COLO668 (cell line): ENCODE results near the gene DFFA.
"Not testable (repeated sequence)": the region's sequence is repeated elsewhere in the genome, so short reads cannot be mapped to it uniquely, and the experiment has no call there.

Experiments
- DNase-seq: peaks from one replicate; lab custom pipeline; 2025; ENCODE audit not compliant: unreplicated experiment; lab: John Stamatoyannopoulos, UW

DFFA gene

GRCh38 chr1:10431070-10431730 lies 41.1 kb downstream of the DFFA start:
- DNase-seq = peak; percentile 65

- peak; percentile 98 for DNase-seq
These were observed 41.9 kb downstream of the DFFA start, which contains the start of gene CENPS for GRCh38 chr1:10430216-10431069. CENPS (plus strand) TSS chr1:10430433; CDS start chr1:10430518, 85 bp downstream.

- peak; percentile 57 for DNase-seq
These were observed 42.5 kb downstream of the DFFA start for GRCh38 chr1:10429868-10430215.

GRCh38 chr1:10428984-10429383 lies 43.3 kb downstream of the DFFA start:
- DNase-seq = no peak

GRCh38 chr1:10426535-10426848 lies 45.8 kb downstream of the DFFA start:
- DNase-seq = not testable (repeated sequence)

GRCh38 chr1:10425826-10426534 lies 46.3 kb downstream of the DFFA start:
- not testable (repeated sequence) for DNase-seq

- no peak for DNase-seq
These were observed 47.7 kb downstream of the DFFA start for GRCh38 chr1:10424651-10425050.

- no peak for DNase-seq
These were observed 48.3 kb downstream of the DFFA start for GRCh38 chr1:10424034-10424433.

- DNase-seq = no peak
These were observed 50.7 kb downstream of the DFFA start for GRCh38 chr1:10421637-10422036.

- DNase-seq = no peak
These were observed 53.0 kb downstream of the DFFA start for GRCh38 chr1:10419351-10419750.

- not testable (repeated sequence) for DNase-seq
These were observed 53.6 kb downstream of the DFFA start for GRCh38 chr1:10418741-10419140.

GRCh38 chr1:10415967-10416366 lies 56.4 kb downstream of the DFFA start:
- not testable (repeated sequence) for DNase-seq

GRCh38 chr1:10415211-10415930 lies 57.0 kb downstream of the DFFA start:
- no peak for DNase-seq

GRCh38 chr1:10407201-10407600 lies 65.1 kb downstream of the DFFA start:
- DNase-seq = no peak
